HG03378 (cell line): ENCODE data around the gene LRP10.
"Not testable (repeated sequence)": the region's sequence is repeated elsewhere in the genome, so short reads cannot be mapped to it uniquely, and the experiment has no call there.

Experiments used
- ATAC-seq: cut with Tn5 transposase; IDR thresholded peaks from one replicate; pipeline ENCODE4 v1.9.1; 2021; ENCODE audit warnings: mild to moderate bottlenecking, moderate library complexity; ENCODE audit not compliant: unreplicated experiment

The LRP10 gene, protein sequence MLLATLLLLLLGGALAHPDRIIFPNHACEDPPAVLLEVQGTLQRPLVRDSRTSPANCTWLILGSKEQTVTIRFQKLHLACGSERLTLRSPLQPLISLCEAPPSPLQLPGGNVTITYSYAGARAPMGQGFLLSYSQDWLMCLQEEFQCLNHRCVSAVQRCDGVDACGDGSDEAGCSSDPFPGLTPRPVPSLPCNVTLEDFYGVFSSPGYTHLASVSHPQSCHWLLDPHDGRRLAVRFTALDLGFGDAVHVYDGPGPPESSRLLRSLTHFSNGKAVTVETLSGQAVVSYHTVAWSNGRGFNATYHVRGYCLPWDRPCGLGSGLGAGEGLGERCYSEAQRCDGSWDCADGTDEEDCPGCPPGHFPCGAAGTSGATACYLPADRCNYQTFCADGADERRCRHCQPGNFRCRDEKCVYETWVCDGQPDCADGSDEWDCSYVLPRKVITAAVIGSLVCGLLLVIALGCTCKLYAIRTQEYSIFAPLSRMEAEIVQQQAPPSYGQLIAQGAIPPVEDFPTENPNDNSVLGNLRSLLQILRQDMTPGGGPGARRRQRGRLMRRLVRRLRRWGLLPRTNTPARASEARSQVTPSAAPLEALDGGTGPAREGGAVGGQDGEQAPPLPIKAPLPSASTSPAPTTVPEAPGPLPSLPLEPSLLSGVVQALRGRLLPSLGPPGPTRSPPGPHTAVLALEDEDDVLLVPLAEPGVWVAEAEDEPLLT

DNA sequence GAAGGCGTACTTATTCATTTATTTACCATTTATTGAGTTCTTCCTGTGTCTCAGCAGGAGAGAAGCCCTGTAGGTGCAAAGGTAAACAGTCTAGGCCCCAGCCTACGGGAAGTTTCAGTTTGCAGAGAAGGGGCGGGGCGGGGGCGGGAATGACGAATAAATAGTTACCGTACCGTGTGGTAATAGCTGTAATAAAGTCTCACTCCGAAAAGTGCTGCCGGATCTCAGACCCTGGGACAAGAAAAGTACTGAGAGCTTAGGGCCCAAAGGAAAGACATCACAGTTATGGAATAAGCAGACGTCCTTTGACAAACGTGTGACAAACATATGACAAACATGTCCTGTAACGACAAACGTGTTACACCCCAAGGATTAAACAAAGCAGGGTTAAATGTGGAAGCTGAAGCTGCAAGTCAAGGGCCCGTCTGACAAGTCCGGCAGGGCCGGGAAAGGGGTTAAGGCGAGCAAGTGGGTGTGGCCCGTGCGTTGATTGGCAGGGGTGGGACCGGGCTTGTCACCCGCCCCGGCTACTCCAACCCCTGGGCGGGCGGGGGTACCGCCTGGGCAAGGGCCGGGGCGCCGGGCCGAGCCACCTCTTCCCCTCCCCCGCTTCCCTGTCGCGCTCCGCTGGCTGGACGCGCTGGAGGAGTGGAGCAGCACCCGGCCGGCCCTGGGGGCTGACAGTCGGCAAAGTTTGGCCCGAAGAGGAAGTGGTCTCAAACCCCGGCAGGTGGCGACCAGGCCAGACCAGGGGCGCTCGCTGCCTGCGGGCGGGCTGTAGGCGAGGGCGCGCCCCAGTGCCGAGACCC, at the start of gene LRP10:
LRP10 (plus strand) TSS at position 517 of the 809 bp plus-strand sequence. CDS start 564 bp downstream, outside the sequence.
- peak; percentile 66 for ATAC-seq

DNA sequence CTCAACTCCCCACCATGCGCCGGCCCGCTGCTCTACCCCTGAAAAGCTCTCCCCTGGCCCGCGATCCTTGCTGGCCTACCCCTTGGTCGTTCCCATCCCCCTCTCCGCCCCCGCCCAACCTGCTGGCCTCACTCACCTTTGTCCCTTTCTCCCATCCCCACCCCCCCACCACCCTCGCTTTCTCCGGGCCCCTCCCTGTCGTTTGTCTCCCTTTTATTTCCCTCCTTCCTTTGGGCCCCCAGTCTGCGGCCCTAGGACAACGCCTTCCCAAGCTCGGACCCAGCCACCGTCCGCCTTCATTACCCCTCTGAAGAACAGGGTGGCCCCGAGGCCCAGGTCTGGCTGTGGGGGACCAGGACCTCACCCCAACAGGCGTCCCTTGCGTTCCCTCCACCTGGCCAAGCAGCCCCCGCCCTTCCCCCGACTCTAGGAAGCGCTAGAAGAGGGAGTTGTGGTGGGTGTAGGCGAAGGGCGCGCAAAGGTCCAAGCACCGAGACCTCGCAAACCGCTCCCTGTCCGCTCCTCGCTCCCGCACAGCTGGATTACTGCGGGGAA, 49.4 kb upstream of the LRP10 start:
- no peak for ATAC-seq

DNA sequence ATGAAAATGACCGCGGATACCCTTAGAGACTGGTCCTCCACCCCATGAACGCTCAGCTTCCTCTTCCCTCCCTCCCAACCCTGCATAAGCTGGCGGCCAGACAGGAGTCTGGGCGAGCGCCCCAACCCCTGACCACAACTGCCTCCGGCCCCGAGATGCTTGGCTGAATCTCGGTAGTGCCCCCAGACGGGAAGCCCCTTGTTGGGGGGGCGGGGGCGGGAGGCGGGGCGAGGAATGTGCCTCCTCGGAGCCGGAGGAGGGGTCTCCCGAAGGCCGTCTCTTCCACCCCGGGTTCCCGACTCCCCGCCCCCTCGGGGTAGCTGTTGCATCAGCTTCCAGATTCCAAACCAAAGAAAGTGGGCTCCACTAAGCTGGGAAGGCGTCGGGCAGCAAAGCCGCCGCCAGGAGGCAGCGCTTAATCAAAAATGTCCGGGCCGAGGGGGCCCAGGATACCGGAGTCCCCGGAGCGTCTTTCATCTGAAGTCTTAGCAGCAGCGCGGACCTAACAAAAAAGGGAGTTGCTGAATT, 48.9 kb upstream of the LRP10 start:
- ATAC-seq: no peak

DNA sequence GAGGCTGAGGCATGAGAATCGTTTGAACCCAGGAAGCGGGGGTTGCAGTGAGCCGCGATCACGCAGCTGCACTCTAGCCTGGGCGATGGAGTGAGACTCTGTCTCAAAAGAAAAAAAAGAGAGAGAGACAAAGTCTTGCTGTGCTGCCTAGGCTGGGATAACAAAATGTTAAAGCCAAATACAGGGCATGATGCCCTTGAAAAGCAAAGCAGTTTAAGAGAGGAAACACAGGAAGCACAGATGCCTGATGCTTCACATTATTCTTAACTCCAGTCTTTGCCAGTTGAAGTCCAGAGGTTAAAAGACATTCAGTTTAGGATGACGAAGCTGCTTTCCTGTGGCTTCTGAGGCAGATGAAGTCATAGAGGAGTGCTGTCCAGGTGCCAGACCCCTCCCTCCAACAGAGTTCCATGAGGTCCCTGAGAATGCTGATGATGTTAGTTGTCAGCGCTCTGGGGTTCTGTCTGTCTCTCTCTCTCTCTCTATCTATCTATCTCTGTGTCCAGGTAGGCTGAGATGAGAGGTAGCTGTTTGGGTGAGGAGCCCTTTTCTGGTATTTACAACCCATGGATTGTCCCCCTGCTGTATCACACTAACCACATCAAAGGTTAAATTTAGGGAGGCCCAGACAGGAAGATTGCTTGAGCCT, 46.7 kb upstream of the LRP10 start:
- no peak for ATAC-seq

DNA sequence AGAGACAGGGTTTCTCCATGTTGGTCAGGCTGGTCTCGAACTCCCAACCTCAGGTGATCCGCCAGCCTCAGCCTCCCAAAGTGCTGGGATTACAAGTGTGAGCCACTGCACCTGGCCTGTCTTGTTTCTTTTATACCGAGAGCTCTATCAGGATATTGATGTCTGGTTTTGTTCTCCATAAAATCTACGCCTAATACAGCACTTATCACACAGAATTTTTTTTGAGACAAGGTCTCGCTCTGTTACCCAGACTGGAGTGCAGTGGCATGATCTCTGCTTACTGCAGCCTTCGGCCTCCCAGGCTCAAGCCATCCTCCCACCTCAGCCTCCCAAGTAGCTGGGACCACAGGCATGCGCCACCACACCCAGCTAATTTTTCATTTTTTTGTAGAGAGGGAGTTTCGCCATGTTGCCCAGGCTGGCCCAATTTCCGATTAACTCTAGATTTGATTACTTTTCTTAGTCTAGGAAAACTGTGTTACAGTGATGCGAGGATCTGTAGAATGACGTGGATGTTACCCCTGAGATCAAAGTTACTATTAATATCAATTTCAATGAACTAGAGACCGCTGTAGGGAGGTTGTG, 42.4 kb upstream of the LRP10 start:
- ATAC-seq: not testable (repeated sequence)

DNA sequence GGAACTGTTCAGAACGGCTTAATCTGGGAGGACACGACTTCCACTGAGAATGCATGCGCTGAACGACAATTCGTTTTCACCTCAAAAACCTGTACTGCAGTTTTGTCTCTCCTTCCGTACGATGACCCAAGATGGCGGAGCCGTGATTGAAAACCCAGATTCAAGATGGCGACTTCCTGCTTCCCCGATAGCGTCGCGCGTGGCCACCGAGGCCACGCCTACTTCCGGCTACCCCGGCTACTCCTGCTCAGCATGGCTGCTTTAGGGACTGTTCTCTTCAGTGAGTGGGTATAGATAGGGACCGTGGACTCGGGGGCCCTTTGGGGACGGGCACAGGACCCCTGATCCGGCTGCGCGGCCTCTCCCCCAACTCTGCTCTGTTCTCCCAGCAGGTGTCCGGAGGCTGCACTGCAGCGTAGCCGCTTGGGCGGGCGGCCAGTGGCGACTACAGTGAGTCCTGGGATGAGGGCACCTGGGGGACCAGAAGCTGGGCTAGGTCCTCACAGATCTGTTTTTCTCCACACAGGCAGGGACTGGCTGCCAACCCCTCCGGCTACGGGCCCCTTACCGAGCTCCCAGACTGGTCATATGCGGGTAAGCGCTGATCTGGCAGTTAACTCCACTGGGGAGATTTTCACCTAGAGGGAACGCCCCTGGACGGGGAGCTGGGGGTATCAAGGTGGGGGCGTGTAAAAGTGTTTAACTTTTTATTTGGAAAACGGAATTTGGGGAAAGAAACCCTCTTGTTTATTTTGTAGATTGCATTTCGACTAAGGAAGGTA, 41.7 kb upstream of the LRP10 start, which contains the start of gene MRPL52:
MRPL52 (plus strand) TSS at position 227 of the 782 bp plus-strand sequence; CDS start at position 253, 26 bp downstream.
- peak; percentile 84 for ATAC-seq

DNA sequence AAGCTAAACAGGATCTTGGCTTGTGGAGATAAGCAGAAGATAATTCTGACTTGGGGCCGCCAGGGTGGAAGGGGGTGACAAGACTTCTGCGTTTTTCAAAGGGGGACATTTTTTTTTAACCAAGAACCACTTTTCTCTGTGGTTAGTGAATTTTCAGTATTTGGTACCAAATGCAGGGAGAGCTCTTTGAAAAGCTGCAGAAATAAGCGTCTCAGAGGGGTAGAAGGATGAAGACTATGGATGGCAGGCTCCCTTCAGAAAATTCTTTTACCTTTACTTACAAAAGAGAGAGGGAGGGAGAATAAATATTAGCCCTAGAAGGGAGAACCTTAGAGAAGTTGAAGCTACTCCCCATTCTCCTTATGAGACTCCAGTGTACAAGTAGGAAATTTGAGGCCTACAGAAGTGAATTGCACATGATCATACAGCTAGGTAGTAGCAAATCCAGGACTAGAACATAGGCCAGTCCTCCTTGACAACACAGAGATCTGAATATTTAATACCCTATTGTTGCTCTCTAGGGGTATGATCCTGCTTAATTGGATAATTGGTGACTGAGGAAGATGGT, 41.0 kb upstream of the LRP10 start:
- no peak for ATAC-seq

DNA sequence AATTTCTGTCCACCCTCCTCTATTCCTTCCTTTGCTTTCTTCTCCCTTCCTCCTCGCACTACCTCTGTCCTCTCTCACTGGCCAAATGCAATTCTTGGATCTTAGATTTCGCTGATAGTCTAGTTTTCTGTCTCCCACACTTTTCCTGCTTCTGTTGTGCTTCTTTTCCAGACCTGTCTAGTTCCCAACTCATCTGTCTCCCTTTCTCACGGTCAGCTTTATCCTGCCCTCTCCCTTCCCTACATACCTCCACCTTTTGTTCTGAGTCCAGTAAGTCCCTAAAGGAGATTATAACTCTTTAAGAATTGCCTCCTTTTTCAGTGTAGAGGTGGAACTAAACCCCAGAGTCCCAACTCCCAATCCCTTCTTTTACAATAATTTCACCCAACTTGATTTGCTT, 36.0 kb upstream of the LRP10 start:
- ATAC-seq: no peak

DNA sequence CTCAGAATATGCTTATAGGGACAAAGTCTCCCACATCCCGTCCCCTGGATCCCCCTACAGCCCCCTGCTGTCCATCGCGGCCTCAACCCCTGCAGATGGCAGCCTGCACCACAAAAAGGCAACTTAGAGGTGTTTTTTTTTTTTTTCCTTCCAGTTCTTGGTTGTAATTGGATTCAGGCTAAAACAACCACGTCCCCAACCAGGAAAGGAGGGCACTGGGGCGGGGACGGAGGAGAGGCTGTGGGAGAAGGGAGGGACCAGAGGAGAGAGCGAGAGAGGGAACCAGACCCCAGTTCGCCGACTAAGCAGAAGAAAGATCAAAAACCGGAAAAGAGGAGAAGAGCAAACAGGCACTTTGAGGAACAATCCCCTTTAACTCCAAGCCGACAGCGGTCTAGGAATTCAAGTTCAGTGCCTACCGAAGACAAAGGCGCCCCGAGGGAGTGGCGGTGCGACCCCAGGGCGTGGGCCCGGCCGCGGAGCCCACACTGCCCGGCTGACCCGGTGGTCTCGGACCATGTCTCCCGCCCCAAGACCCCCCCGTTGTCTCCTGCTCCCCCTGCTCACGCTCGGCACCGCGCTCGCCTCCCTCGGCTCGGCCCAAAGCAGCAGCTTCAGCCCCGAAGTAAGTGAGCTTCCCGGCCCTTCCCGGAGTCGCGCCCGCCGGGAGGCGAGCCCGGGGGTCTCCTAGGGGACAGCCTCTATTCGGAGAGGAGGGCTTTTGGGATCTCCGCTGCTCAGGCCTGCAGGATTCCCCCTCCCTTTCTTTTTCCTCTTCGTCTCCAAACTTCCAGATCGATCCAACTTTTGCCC, 35.0 kb upstream of the LRP10 start, which contains the start of gene MMP14:
MMP14 (plus strand) TSS at position 285 of the 813 bp plus-strand sequence; CDS start at position 518, 233 bp downstream.
- ATAC-seq: no peak

DNA sequence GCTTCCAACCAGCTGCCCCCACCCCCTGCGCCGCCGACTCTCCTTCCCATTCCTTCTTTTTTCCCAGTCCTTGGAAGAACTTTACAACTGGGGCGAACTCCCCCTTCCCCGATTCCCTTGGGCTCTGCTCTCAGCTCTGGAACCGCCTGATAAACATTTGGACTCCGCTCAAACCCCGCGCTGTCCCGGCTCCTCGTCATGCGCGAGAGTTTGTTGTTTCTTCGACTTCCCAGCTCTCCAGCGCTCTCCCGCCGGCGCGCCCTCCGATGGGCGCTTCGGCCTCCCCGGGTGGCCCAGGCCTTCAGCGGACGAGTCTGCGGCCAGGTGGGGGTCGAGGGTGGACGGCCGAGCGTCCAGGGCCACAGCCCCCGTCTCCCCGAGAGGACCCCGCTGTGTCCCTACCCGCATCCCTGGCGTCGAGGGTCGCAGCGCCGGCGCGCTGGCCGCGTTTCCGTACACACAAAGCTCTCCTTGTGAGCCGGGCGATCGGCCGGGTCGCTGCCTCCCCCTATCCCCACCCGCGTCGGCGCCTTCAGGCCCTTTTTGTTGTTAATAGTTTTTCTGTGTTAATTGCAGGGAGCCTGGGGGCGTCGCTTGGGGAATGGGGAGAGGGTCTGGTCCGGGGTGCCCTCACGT, 34.3 kb upstream of the LRP10 start:
- no peak for ATAC-seq

DNA sequence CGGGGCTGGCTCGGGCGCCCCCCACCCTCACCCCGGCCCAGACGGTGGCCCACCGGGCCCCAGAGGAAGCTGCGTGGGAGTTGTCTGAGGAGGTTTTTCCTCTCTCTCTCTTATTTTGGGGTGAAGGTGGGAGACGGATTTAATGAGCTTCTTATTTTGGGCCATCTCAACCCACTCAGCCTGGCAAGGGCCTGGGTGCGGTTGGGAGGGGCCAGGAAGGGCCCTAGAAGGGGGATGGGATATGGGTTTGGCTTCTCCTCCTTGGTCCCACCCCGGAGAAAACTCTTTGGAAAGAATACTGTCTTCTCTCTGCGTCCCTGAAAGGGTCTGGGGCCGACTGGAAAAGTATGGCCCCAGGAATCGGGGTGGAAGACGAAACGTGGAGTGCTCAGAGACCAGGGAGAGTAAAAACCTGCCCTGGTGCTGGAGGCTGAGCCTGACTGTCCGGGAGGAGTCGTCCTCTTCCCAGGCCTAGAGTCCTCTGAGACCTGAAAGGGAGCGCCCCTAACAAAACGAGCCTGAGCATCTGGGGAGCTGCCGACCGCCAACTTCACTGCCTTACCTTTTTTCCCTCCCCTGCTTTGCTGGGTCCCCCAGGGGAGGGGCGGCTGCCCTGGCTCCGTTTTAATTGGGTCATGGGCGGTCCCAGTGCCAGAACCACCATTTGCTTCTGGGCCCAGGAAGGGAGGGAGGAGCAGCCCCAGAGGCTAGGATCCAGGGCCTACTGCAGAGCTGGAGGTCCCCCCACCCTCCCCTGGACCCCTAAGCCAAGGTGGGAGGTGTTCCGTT, 33.6 kb upstream of the LRP10 start:
- ATAC-seq: no peak

DNA sequence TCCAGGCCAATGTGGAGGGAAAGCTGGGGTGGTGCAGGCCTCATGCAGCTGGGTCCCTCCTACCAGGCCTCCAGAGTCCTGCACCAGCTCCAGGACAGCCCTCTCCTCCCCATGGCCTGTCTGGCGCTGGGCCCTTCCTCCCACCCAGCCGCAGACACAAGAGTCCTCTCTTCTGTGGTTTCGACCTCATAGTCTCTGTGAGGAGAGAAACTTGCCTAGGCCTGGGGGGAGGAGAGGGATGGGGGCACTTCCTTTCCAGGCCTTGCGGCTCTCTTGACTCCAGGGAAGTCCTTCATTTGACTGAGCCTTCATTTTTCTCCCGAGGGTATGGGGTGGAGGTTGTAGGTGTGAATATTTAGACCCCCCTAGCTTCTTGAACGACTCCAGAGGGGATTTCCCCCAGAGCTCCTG, 32.9 kb upstream of the LRP10 start:
- ATAC-seq: no peak

DNA sequence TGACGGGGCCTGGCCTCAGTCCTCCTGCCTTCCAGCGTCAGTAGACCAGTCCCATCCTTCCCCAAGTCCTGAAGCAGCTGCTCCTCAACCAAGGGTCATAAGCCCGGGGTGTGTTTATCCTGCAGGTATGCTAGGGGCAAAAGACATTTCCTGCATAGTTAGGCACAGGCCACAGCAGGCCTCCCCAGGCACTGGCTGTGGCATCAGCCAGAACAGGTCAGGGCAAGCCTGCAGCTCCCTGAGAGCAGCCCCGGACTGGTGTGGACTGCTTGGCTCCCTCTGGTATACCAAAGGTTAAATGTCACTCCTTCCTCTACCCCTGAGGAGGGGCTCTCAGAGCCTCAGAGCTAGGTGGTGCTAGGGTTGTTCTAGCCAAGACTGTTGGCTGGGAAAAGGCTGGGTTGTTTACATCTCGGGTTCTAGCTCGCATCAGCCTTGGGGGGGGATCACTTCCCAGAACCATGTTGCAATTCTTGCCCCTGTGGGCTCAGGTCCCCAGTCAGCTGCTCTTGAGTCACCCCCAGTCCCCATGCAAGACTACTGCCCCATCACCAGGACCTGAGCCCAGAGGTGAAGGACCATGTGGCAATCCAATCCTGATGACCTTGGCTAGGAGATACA, 32.3 kb upstream of the LRP10 start:
- ATAC-seq: no peak

DNA sequence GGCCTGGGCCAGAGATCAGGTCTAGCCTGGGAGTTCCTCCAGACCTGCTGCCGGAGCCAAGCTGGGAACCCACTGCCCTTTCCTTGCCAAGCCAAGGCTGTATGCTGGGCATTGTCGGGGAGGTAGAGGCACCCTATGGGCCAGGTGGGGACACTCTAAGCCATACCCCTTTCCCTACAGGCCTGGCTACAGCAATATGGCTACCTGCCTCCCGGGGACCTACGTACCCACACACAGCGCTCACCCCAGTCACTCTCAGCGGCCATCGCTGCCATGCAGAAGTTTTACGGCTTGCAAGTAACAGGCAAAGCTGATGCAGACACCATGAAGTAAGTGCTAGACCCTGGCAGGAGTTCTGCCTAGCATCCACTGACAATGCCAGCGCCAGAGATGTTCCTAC, 30.2 kb upstream of the LRP10 start:
- no peak for ATAC-seq

DNA sequence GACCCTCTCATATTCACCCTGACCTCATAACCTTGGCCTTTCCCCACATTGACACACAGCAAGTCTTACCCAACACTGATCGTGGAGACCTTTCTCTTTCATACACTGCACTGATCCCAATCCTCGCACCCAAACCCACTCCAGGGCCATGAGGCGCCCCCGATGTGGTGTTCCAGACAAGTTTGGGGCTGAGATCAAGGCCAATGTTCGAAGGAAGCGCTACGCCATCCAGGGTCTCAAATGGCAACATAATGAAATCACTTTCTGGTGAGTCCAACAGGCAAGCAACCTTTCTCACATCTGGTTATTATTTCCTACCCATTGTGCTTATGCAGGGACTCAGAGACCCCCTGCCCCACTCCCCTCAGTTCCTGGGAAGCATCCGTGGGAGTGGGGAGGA, 29.8 kb upstream of the LRP10 start:
- no peak for ATAC-seq
